Astrocyte of the cerebellum (primary cell): Measurements from ENCODE around the gene OTX1.

Experiments used
- DNase-seq: peaks from one replicate; pipeline ENCODE4 v3.0.0-alpha.2; 2011; ENCODE audit warnings: low read depth
- H3K4me3 ChIP-seq: 2 replicates; pipeline ENCODE4 v1.5.1; 2011; ENCODE audit warnings: mild to moderate bottlenecking, low read depth, low read length, moderate library complexity
- in situ Hi-C: cut with HindIII; loops from 2 replicates; pipeline ENCODE4 v1.10.0; 2017; ENCODE audit warnings: low sequenced_read_pairs
- TF ChIP-seq, protein P1 (sequence below): IDR thresholded peaks from 2 replicates; pipeline ENCODE4 v1.5.1; 2012; ENCODE audit warnings: low read length, low read depth, moderate library complexity, mild to moderate bottlenecking; ENCODE audit errors: missing control alignments

The OTX1 gene

DNA sequence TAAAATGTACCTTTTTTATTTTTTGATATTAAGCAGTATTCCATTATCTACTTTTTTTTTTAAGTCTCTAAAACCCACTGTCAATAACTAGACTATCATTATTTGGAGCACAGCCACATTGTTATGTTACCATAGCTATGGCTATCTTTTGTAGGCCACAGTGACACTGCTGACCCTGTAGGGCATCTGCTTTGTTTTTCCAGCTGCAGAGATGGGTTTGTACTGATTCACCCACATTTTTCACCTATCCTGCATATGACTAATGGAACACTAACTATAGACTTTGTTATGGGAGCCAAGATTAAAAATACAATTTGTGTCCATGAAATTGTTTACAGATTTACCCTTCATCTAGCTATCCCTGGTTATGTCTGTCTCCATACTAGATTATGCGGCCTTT, 21.6 kb upstream of the OTX1 start:
- TF ChIP-seq, protein P1, sequence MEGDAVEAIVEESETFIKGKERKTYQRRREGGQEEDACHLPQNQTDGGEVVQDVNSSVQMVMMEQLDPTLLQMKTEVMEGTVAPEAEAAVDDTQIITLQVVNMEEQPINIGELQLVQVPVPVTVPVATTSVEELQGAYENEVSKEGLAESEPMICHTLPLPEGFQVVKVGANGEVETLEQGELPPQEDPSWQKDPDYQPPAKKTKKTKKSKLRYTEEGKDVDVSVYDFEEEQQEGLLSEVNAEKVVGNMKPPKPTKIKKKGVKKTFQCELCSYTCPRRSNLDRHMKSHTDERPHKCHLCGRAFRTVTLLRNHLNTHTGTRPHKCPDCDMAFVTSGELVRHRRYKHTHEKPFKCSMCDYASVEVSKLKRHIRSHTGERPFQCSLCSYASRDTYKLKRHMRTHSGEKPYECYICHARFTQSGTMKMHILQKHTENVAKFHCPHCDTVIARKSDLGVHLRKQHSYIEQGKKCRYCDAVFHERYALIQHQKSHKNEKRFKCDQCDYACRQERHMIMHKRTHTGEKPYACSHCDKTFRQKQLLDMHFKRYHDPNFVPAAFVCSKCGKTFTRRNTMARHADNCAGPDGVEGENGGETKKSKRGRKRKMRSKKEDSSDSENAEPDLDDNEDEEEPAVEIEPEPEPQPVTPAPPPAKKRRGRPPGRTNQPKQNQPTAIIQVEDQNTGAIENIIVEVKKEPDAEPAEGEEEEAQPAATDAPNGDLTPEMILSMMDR = no peak
- no peak for DNase-seq
- in situ Hi-C loops = no loop called here
- no peak overlapping the region for H3K4me3 ChIP-seq

DNA sequence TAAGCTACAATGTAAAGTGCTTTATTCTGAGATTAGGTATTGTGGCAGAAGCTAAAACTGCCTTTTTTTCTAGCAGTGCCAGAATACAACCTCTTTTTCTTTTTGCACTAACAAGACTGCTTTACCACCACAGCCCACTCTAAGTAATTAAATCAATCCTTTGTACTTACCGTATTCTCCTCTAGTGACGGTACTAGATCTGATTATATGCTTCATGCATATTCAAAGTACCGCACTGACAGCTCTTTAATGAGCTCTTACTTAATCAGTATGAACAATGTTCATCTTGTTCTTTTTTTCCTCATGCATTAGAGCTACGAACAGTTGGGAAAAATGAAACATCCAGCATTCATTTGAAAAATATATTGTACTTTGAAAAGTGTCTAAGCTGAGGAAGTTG, 16.1 kb upstream of the OTX1 start:
- in situ Hi-C loops = no loop called here
- TF ChIP-seq, protein P1 = no peak
- DNase-seq = no peak
- H3K4me3 ChIP-seq = no peak overlapping the region

DNA sequence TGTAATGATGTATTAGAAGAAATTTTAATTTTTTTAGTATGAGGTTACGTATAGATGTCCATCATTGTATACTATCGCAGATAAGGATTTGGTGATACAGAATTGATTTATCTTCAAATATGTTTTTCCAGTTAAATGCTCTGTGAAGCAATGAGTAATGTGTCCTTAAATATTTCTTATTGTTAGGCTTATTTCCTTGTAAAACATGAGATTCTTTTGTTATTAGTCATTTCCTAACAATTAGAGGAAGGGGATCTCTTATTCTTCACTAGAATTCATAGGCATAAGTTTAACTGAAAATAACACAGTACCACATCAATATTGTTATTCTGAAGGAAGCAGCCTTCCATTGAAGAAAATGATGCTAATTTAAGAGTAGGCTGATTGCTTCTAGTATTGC, 15.5 kb upstream of the OTX1 start:
- TF ChIP-seq, protein P1 = no peak
- no peak overlapping the region for H3K4me3 ChIP-seq
- in situ Hi-C loops = no loop called here
- DNase-seq = no peak

DNA sequence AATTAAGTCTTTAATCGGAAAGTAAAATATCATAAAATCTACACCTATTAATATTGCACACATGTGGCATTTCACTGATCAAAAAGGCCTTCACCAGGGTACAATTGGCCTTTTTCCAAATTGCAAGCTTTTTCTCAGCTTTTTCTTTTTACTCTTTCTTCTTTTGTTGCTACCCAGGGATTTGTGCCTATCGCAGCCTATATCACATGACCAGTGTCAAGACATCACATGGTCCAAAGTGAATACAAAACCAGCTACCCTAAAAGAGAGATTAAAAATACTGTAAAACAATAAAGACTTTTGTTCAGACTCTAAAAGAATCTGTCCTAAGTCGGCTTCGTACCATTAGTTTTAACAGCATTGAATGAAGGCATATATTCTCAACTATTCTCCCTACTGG, 15.0 kb upstream of the OTX1 start:
- TF ChIP-seq, protein P1 = no peak
- in situ Hi-C loops = no loop called here

DNA sequence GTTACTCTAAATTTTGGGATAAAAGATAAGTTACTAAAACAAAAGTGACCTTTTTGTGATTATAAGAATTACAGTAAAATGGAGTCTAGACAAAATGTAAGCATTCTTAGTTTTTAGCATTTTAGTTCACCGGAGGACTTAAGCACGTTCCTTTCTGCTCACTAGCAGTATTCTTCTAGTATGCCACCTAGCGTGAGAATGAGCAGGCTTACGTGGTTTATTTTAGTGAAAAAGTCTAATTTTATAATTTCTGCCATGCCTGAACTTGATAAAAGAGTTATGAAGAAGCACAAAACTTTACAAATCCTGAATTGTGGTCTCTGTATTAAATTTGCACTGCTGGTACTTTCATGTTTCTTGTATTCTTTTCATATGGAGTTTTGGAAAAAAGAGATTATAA, 12.6 kb upstream of the OTX1 start:
- H3K4me3 ChIP-seq = no peak overlapping the region
- TF ChIP-seq, protein P1 = no peak
- in situ Hi-C loops = no loop called here
- DNase-seq = no peak

More for the DNA sequence above, 15.0 kb upstream of the OTX1 start:
- DNase-seq = no peak
- no peak overlapping the region for H3K4me3 ChIP-seq

DNA sequence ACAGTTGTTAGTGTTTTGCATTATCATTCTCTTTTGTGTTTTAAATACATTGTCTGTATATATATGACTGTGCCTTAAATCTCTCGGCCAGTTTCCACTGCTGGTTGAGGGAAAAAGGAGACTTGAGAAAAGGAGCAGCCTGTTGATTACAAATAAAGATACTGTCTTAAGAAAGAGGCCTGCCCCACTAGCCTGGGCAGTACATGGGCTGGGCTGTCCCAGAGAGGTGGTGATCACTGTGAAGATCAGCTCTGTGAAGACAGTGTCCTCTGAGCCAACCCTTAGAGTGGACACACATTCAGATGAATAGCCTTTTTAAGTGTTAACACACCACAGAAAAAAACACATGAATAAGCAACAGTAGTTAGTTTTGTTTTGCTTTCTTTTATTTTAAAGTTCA, 10.0 kb upstream of the OTX1 start:
- H3K4me3 ChIP-seq = no peak overlapping the region
- TF ChIP-seq, protein P1 = no peak
- in situ Hi-C loops = no loop called here
- no peak for DNase-seq

DNA sequence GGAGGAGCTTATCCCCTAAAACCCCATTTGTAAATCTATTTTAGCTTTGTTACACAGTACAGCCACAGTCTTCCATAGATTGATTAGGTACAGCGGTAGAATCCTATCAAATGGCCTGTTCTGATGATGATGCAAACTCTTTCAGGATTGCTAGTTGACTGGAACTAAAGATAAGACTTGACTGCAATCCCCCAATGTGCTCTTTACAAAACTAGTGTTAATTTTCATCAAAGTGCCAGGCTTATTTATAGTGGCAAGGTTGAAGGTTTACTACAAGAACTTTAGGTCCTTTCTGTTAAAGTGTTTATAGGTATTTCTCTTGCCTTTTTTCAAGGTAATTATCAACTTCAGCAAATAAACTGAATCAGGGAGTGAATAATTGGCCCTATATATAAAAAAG, 9.0 kb upstream of the OTX1 start:
- in situ Hi-C loops = no loop called here
- no peak overlapping the region for H3K4me3 ChIP-seq
- DNase-seq = no peak
- TF ChIP-seq, protein P1 = no peak
